HG03520 (cell line): ENCODE results near the gene MRPL36.

Experiments
- ATAC-seq: cut with Tn5 transposase; IDR thresholded peaks from one replicate; pipeline ENCODE4 v1.9.1; 2021; ENCODE audit warnings: mild to moderate bottlenecking, moderate library complexity; ENCODE audit not compliant: unreplicated experiment

MRPL36 gene

DNA sequence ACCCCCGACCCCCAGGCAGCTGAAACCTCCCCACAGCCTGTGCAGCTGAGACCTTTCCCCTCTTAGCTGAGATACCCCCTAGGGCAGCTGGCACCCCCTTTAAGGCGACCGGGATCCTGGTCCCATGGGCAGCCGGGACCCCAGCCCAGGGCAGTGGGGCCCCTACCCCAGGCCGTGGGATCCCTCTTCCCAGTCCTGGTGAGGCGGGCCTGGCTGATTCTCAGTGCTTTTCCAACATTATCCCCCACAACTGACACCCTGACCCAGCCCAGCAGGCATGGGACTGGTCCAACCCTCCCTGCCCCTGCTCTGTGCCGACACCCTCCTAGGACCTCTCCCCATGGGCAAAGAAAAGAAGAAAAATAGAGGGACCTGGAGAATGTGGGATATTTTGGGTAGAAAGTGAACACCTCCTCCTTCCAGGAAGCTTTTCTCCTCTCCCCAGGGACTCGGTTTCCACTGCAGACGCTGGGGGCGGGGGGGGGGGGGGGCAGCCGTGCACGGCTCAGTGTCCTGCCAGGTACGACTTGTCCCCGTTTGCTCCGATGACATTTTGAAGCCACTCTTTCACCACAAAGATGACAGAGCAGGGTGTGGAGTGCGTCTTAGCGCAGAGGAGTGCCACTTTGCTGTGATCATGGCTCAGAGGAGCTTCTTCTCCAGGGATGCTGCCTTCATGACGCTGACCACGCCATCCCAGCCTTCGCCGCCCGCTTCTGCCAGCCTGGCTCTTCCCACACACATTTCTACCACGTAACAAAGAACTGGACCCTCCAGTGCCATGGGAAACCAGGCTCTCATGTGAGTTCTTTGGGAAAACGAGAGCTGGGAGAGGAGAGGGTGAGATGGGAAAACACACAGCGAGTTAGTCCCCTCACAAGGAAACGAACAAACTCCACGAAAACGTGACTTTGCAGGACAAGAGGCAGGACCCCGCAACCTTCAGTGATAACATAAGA is 47.5 kb downstream of the MRPL36 start:
- ATAC-seq: no peak

GRCh38 chr5:1751026-1751863 is 48.4 kb downstream of the MRPL36 start:
- no peak for ATAC-seq

- ATAC-seq: no peak
These were observed 49.2 kb downstream of the MRPL36 start for GRCh38 chr5:1750469-1750868.

GRCh38 chr5:1749346-1750124 is 50.1 kb downstream of the MRPL36 start:
- ATAC-seq: no peak

DNA sequence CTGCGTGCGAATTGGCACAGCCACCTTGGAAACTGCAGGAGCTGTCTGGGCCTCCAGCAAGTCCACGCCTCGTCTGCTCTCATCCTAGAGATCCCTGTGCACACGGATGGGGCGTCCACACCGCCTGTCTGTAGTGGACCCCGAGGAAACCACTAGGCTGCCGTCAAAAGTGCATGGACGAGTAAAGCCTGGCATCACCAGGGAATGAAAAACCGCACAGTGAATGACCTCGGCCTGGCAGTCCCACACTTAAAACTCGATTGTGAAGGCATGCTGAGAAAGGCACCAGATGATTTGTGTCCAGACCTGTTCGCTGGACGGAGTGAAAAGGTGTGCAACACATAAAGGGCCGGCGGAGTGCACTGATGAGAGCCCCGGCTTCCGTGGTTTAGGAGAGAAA is 50.8 kb downstream of the MRPL36 start:
- ATAC-seq: no peak
